Adrenal gland (tissue), 12 donors: Measurements from ENCODE around the gene MXRA8. TPM values are rescaled to one million over a fixed set of nuclear protein-coding genes. Genes with fewer than 3 reads are reported as not detected.
"Not testable (repeated sequence)": the region's sequence is repeated elsewhere in the genome, so short reads cannot be mapped to it uniquely, and the experiment has no call there.

Experiments used
- DNase-seq, 7 donors: peaks; one replicate each; pipeline ENCODE4 v3.0.0-alpha.2; 2019 to 2020
- H3K27ac ChIP-seq, 5 donors: fragments of 200-600 bp; sonication (generic) in 4 of 5; 1 replicate in 3 of 5; 2 replicates in 2 of 5; pipeline versions ENCODE4 v1.5.1 to v1.8.0; 2016 to 2020; ENCODE audit warnings: mild to moderate bottlenecking in 1 of 5
- H3K27me3 ChIP-seq: fragments of 200-600 bp; 2 replicates; pipeline ENCODE4 v1.8.0; 2021
- H3K36me3 ChIP-seq, 2 donors: fragments of 200-600 bp; replicated peaks in 1 of 2; 1 replicate in 1 of 2; 2 replicates in 1 of 2; pipeline versions ENCODE4 v1.5.1 to v1.8.0; 2018 to 2022
- H3K4me1 ChIP-seq, 2 donors: fragments of 200-600 bp; replicated peaks in 1 of 2; 1 replicate in 1 of 2; 2 replicates in 1 of 2; pipeline versions ENCODE4 v1.5.1 to v1.8.0; 2018 to 2021
- H3K4me3 ChIP-seq, 4 donors: fragments of 200-600 bp; sonication (generic) in 3 of 4; one replicate each; pipeline ENCODE4 v1.5.1; 2016 to 2018
- H3K9me3 ChIP-seq, 3 donors: fragments of 200-600 bp; sonication (generic) in 1 of 3; replicated peaks in 1 of 3; 1 replicate in 2 of 3; 2 replicates in 1 of 3; pipeline versions ENCODE4 v1.5.1 to v1.8.0; 2016 to 2021
- POLR2A ChIP-seq, 2 donors: fragments of 450-650 bp; IDR thresholded peaks; one replicate each; pipeline ENCODE4 v1.6.1; 2017; ENCODE audit warnings: antibody characterized with exemption in 2 of 2, mild to moderate bottlenecking in 2 of 2, moderate library complexity in 1 of 2
- WGBS, 4 donors: extraction: QIAGEN DNeasy Blood & Tissue Kit in 2 of 4; methylation state at CpG; one replicate each; pipeline versions ENCODE4 v1.1.5 to v1.1.7; 2013 to 2017; 5-methylcytosine and 5-hydroxymethylcytosine counted together
- intact Hi-C, 2 donors: fragments of 100-400 bp; cut with DNase I; formaldehyde crosslinking; loops; one replicate each; pipeline versions ENCODE4 v1.14.1 to v1.15.0; 2022 to 2023
- polyA plus RNA-seq, 3 donors: library from polyadenylated mRNA; stranded (reverse); fragments of 200-250 nt in 2 of 3; fragments of 350-450 nt in 1 of 3; fragmentation: Illumina TruSeq in 1 of 3; extraction: RNeasy Lipid Tissue Mini Kit (QIAGEN cat#74804) in 1 of 3; gene quantifications; one replicate each; pipeline ENCODE4 v1.2.3, GENCODE V29; 2013 to 2014
- total RNA-seq, 9 donors: library from RNA; depleted of rRNA in 4 of 9; stranded (reverse); fragments of >200 nt in 4 of 9; fragments of 120-200 nt in 1 of 9; fragmentation: NEBNext Ultra II Directional in 1 of 9; extraction: Animal tissue kit (Norgen Biotek cat#: 25700) in 1 of 9; gene quantifications; one replicate each; pipeline versions ENCODE4 v1.1.0 to v1.2.4, GENCODE V29; 2013 to 2023
- TF ChIP-seq, protein P1 (sequence below), 6 experiments: fragments of 450-650 bp in 4 of 6; fragments of 200-600 bp in 2 of 6; sonication (generic) in 1 of 6; IDR thresholded peaks; 1 replicate in 5 of 6; 2 replicates in 1 of 6; pipeline versions ENCODE4 v1.5.1 to v1.8.0; 2016 to 2021; ENCODE audit warnings: antibody characterized with exemption in 6 of 6, mild to moderate bottlenecking in 2 of 6, moderate library complexity in 1 of 6
- donor health status: healthy with polysubstance abuse.
- donor health status: Bipolar disorder and iron deficiency.
- donor health status: DM: yes; HTN: yes; CAD: no.
- donor health status: DM: no; HTN: no; CAD: no.
- donor health status: DM: no; HTN: no; CAD: no.
- donor health status: DM: yes; HTN: yes; CAD: no.

MXRA8 gene
- total and polyA plus RNA-seq, 12 donors: 8.4 to 104 (median 46.6) TPM

DNA sequence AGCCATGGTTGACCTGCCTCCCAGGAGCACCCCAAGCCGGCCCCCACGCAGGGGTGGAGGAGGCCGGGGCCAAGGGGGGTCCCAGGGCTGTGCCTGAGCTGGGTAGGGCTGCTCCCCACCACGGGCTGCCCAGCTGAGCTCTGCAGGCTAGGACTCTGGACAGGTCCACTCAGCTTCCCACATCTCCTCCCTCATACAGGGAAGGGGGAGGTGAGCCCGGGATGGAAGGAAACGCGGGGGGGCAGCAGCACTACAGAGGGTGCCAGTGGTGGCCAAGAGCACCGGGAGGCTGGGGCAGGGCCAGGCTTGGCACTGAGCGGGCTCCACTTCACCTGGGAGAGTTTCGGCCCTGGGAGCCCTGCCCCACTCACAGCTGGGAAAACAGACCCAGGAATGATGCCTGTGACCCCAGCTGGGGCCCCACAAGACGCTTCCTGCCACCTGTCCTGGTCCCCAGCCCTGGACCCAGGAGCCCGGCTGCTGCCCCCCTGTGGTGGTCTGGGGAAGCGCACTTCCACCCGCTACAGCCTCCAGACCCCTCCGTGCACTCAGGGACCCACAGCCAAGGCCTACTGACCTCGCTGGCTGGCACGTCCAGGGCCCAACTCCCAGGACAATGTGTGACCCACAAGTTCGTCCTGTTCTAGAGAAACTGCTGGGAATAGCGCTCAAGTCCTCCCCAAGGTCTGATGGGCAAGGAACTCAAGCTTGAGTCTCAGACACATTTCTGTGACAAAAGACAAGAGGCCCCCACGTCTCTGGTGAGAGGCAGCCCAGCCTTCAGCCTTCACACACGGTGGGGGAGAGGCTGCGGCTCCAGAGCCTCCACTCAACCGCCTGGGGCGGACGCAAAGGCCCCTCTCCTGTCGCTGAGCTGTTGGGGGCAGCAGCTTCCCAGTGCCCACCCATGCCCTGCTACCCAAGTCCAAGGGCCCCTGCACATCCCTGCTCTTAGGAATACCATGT, 13.7 kb upstream of the MXRA8 start:
- no peaks in the 10 kb centered on the region for H3K27me3 ChIP-seq
- no peak for TF ChIP-seq POLR2A (IDR thresholded peaks at IDR 0.05)
- TF ChIP-seq, protein P1, sequence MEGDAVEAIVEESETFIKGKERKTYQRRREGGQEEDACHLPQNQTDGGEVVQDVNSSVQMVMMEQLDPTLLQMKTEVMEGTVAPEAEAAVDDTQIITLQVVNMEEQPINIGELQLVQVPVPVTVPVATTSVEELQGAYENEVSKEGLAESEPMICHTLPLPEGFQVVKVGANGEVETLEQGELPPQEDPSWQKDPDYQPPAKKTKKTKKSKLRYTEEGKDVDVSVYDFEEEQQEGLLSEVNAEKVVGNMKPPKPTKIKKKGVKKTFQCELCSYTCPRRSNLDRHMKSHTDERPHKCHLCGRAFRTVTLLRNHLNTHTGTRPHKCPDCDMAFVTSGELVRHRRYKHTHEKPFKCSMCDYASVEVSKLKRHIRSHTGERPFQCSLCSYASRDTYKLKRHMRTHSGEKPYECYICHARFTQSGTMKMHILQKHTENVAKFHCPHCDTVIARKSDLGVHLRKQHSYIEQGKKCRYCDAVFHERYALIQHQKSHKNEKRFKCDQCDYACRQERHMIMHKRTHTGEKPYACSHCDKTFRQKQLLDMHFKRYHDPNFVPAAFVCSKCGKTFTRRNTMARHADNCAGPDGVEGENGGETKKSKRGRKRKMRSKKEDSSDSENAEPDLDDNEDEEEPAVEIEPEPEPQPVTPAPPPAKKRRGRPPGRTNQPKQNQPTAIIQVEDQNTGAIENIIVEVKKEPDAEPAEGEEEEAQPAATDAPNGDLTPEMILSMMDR (IDR thresholded peaks at IDR 0.05): peak; percentile 73 to 96 (median 81)
- no peak overlapping the region for H3K4me3 ChIP-seq
- peaks cover 7 to 31% of the 10 kb centered on the region in 2 donors for H3K4me1 ChIP-seq
- DNase-seq: peak; percentile 57 to 81 (median 68)
- intact Hi-C loops: no loop called here
- no peaks in the 10 kb centered on the region for H3K9me3 ChIP-seq
- WGBS, 4 donors: 29 to 49% (median 29%) methylated on average over 19 to 26 of the region's 26 CpGs; no CpG with 5 or more reads in 1 of the 4 donors
- peaks cover 0 to 10% of the 10 kb centered on the region in 2 donors for H3K36me3 ChIP-seq
- peak overlapping the region in 1 of 5 donors; percentile 34 for H3K27ac ChIP-seq

DNA sequence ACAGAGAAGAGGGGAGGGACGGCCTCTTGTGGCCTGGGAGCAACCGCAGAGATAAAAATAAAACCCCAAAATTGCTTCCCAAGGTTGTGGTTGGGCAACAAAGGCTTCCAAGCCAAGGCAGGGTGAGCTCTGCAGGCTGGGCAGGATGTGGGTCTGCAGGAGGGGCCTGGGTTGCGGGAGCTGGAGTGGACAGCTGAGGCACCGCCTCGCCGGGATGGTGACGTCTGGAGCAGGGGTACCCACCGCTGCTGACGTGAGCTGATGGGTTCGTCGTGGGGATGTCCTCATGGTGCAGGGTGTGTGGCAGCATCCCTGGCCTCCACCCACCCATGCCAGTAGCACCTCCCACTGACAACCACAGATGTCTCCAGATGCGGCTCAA, 13.0 kb upstream of the MXRA8 start:
- Histone ChIP-seq H3K9me3 (no peaks in the 10 kb centered on the region), H3K4me3 (no peak overlapping the region), H3K4me1 (peaks cover 7 to 31% of the 10 kb centered on the region in 2 donors), H3K27me3 (no peaks in the 10 kb centered on the region), H3K27ac (peak overlapping the region in 1 of 5 donors; percentile 34), H3K36me3 (peaks cover 0 to 10% of the 10 kb centered on the region in 2 donors)
- 32 to 58% (median 53%) methylated on average over 9 to 12 of the region's 12 CpGs for WGBS, 4 donors
- TF ChIP-seq POLR2A (IDR thresholded peaks at IDR 0.05): no peak
- intact Hi-C loops: no loop called here
- no peak for DNase-seq

DNA sequence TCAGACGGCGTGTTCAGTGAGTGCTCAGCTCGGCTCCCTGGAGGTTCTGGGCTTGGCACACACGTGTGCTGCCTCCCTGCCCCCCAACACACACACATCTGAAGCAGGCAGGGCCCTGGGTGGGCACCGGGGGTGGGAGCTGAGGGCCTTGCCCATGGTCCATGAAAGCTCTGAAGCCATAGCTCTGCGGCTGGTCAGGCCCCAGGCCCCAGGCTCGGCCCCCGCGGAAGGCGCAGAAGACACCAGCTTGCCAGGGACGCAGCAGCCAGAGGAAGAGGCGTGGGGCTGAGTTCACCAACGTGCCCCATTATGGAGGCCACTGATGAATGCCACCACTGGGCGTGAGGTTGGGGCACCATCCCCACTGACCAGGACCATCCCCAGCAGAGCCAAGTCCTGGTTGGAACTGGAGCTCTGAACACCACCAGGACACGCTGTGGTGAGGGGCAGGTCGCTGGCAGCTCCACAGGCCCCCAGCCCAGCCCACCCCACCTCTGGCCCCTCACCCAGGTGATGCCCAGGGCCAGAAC, 12.5 kb upstream of the MXRA8 start:
- no peak overlapping the region for H3K4me3 ChIP-seq
- 72 to 81% (median 76%) methylated on average over 4 to 16 of the region's 16 CpGs for WGBS, 4 donors
- no peaks in the 10 kb centered on the region for H3K9me3 ChIP-seq
- intact Hi-C loops: no loop called here
- H3K27ac ChIP-seq: no peak overlapping the region
- no peak for DNase-seq
- peaks cover 0 to 10% of the 10 kb centered on the region in 2 donors for H3K36me3 ChIP-seq
- TF ChIP-seq, protein P1 (IDR thresholded peaks at IDR 0.05): no peak
- TF ChIP-seq POLR2A (IDR thresholded peaks at IDR 0.05): no peak
- no peaks in the 10 kb centered on the region for H3K27me3 ChIP-seq
- H3K4me1 ChIP-seq: peaks cover 7 to 28% of the 10 kb centered on the region in 2 donors

DNA sequence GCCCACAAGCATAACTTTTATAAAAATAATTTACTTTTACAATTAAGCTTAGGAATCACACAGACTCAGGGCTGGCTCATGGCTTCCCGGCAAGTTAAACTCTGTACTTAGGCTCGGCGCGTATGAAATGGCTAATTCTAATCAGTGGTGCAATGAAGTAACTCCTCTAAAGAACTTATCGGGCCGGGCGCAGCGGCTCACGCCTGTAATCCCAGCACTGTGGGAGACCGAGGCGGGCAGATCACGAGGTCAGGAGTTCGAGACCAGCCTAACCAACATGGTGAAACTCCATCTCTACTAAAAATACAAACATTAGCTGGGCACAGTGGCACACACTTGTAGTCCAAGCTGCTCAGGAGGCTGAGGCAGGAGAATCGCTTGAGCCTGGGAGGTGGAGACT, 11.7 kb upstream of the MXRA8 start:
- H3K36me3 ChIP-seq, intact Hi-C loops, DNase-seq, H3K4me3 ChIP-seq, H3K9me3 ChIP-seq, H3K27ac ChIP-seq, H3K27me3 ChIP-seq: not testable (repeated sequence)
- WGBS, 4 donors: 85 to 90% (median 88%) methylated on average over 14 of the region's 14 CpGs
- H3K4me1 ChIP-seq: peaks cover 7 to 25% of the 10 kb centered on the region in 2 donors

DNA sequence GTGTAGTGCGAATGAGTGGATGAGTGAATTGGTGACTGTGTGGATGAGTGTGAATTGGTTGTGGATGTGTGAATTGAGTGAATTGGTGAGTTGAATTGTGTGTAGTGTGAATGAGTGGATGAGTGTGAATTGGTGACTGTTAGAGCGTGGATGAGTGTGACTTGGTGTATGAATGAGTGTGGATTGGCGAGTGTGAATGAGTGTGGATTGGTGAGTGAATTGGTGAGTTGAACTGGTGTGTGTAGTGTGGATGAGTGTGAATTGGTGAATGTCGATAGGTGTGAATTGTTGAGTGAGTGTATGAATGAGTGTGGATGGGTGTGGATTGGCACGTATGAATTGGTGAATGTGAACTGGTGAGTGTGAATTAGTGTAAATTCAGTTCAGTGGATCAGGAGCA, 9.0 kb upstream of the MXRA8 start:
- Histone ChIP-seq H3K27me3 (no peaks in the 10 kb centered on the region), H3K9me3 (no peaks in the 10 kb centered on the region), H3K36me3 (no peaks in the 10 kb centered on the region), H3K27ac (no peak overlapping the region), H3K4me3 (no peak overlapping the region), H3K4me1 (peaks cover 0 to 8% of the 10 kb centered on the region in 2 donors)
- TF ChIP-seq POLR2A (IDR thresholded peaks at IDR 0.05): no peak
- TF ChIP-seq, protein P1 (IDR thresholded peaks at IDR 0.05): no peak
- intact Hi-C loops: no loop called here
- DNase-seq: no peak
- 91 to 94% (median 93%) methylated on average over 5 of the region's 5 CpGs for WGBS, 4 donors
